Measurements from ENCODE around the gene TM4SF4.

The TM4SF4 gene, protein sequence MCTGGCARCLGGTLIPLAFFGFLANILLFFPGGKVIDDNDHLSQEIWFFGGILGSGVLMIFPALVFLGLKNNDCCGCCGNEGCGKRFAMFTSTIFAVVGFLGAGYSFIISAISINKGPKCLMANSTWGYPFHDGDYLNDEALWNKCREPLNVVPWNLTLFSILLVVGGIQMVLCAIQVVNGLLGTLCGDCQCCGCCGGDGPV

DNA sequence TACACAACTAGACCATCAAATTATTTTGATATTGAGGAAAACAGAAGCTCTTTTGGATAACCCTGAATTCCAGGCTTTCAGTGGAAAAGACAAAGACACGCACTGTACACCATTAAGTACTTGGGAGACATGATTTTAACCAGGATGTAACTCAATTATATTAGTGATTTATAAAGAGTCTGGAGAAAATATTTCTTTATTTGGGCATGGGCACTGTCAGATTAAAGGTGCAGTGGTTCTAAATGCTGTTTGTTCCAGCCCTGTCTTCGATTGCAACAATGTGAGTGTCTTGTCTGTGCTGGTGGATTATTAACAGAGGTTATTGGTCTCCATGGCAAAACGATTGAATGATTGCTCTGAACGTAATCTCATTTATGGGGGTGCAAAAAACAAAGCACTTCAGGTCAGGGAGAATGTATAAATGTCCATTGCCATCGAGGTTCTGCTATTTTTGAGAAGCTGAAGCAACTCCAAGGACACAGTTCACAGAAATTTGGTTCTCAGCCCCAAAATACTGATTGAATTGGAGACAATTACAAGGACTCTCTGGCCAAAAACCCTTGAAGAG, at the start of gene TM4SF4:
Gene TM4SF4 (plus strand): TSS at position 448 of the 568 bp plus-strand sequence. CDS start 181 bp downstream, outside the sequence.
- Histone ChIP-seq H3K4me1 (ENCODE audit: control insufficient read depth, insufficient read depth, low read length) (peaks cover 41% of the 10 kb centered on the region), H3K4me3 (ENCODE audit: low read length) (no peak within 1 kb of the TSS), H3K9ac (ENCODE audit: low read length) (no peak within 1 kb of the TSS), H3K9me3 (ENCODE audit: control insufficient read depth, low read length) (no peaks in the 10 kb centered on the region), H3K27me3 (ENCODE audit: control insufficient read depth, insufficient read depth, low read length) (no peaks in the 10 kb centered on the region), H3K36me3 (ENCODE audit: control insufficient read depth, insufficient read depth, low read length) (no peaks in the 10 kb centered on the region)

DNA sequence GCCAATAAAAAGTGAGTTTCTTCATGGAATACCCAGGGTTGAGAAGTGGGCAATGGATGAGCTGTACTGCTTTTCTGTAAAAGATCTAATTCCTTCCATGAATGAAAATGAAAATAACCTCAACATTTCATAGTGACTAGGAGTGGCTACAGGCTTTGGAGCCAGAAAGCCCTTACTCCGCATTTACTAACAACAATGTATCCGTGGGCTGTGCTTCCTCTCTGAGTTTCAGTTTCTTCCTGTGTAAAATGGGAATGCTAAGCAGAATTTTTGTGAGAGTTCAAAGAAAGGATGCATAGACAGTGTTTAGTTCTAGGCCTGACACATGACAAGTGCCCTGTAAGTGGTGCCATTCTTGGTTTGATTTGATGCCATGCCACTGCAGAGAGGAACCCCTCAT, 49.6 kb upstream of the TM4SF4 start:
- H3K4me1 ChIP-seq (ENCODE audit: control insufficient read depth, insufficient read depth, low read length), result no peaks in the 10 kb centered on the region
- no peaks in the 10 kb centered on the region for H3K36me3 ChIP-seq (ENCODE audit: control insufficient read depth, insufficient read depth, low read length)
- no peaks in the 10 kb centered on the region for H3K9me3 ChIP-seq (ENCODE audit: control insufficient read depth, low read length)
- H3K27me3 ChIP-seq (ENCODE audit: control insufficient read depth, insufficient read depth, low read length), result no peaks in the 10 kb centered on the region
- H3K9ac ChIP-seq (ENCODE audit: low read length), result no peak overlapping the region
- H3K4me3 ChIP-seq (ENCODE audit: low read length), result no peak overlapping the region

DNA sequence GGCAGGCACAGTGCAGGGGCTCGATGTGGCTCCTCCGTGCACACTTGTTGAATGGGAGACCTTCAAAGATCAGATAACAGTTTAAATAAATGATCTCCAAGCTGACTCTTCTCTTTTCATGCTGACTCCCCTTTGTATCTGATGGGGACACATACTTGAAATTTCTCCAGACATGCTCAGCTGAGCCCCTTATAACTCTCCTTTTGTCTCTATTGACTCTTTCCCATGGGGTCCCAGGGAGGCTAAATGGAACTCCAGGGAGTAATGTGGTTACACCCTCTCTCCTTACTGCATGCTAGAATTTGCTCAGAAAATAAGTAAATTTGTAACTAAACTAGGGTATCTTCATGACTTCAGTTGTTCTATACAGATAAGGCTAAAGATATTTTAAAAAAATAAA, 48.2 kb upstream of the TM4SF4 start:
- Histone ChIP-seq H3K36me3 (ENCODE audit: control insufficient read depth, insufficient read depth, low read length) (no peaks in the 10 kb centered on the region), H3K27me3 (ENCODE audit: control insufficient read depth, insufficient read depth, low read length) (no peaks in the 10 kb centered on the region), H3K9me3 (ENCODE audit: control insufficient read depth, low read length) (no peaks in the 10 kb centered on the region), H3K9ac (ENCODE audit: low read length) (no peak overlapping the region), H3K4me1 (ENCODE audit: control insufficient read depth, insufficient read depth, low read length) (no peaks in the 10 kb centered on the region), H3K4me3 (ENCODE audit: low read length) (no peak overlapping the region)

DNA sequence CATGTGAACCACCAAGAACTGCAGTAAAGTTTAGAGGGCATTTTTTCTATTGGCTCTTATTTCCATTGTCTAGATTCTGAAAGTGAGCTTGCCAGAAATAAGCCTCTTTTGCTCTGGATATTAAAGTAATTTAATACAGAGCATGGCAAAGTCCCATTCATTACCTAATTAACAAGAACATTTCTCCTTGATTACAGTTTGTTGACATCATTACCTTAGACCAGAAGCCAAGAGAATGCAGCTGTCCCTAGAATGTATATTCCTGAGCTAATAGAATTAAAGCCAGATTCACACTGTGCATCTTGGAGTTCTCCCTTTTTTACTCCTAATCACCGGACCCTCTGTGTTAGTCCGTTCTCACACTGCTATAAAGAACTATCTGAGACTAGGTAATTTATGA, 46.4 kb upstream of the TM4SF4 start:
- no peak overlapping the region for H3K9ac ChIP-seq (ENCODE audit: low read length)
- H3K4me1 ChIP-seq (ENCODE audit: control insufficient read depth, insufficient read depth, low read length), result no peaks in the 10 kb centered on the region
- H3K9me3 ChIP-seq (ENCODE audit: control insufficient read depth, low read length), result no peaks in the 10 kb centered on the region
- H3K27me3 ChIP-seq (ENCODE audit: control insufficient read depth, insufficient read depth, low read length), result no peaks in the 10 kb centered on the region
- no peaks in the 10 kb centered on the region for H3K36me3 ChIP-seq (ENCODE audit: control insufficient read depth, insufficient read depth, low read length)
- no peak overlapping the region for H3K4me3 ChIP-seq (ENCODE audit: low read length)

DNA sequence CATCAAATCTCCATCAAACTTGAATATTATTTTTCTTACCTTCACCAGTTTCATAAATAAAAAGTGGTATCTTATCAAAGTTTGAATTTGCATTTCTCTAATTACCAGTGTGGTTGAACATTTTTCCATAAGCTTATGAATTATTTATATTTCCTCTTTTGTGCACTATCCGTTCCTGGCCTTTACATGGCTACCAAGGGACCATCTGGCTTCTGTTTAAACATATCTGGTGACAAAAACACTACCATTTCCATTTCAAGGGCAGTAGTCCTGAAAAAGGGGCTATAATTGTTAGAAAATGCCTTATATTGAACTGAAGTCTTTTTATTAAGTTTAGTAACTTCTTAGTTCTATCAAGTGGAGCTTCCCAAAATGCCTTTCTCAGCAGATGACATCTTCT, 44.3 kb upstream of the TM4SF4 start:
- Histone ChIP-seq H3K27me3 (ENCODE audit: control insufficient read depth, insufficient read depth, low read length) (no peaks in the 10 kb centered on the region), H3K9ac (ENCODE audit: low read length) (no peak overlapping the region), H3K36me3 (ENCODE audit: control insufficient read depth, insufficient read depth, low read length) (peaks cover 4% of the 10 kb centered on the region), H3K9me3 (ENCODE audit: control insufficient read depth, low read length) (no peaks in the 10 kb centered on the region), H3K4me1 (ENCODE audit: control insufficient read depth, insufficient read depth, low read length) (no peaks in the 10 kb centered on the region), H3K4me3 (ENCODE audit: low read length) (no peak overlapping the region)

DNA sequence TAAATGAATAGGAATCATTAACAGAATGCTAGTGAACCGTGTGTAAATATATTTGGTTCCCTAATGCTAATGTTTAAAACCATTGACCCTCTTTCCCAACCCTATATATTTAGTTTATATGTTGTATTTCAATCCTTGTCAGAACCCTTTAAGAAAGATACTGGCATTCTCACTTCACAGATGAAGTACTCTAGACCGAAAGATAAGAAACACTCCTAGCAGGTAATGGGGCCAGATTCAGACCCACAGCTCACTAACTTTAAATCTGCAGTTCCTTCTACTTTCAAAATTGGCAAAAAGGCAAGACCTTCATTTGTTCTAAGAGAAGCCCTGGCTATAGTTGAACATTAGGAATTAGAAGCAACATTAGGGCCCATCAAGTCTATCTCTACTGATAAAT, 42.3 kb upstream of the TM4SF4 start:
- no peak overlapping the region for H3K4me3 ChIP-seq (ENCODE audit: low read length)
- no peaks in the 10 kb centered on the region for H3K9me3 ChIP-seq (ENCODE audit: control insufficient read depth, low read length)
- no peaks in the 10 kb centered on the region for H3K4me1 ChIP-seq (ENCODE audit: control insufficient read depth, insufficient read depth, low read length)
- no peaks in the 10 kb centered on the region for H3K27me3 ChIP-seq (ENCODE audit: control insufficient read depth, insufficient read depth, low read length)
- H3K9ac ChIP-seq (ENCODE audit: low read length), result no peak overlapping the region
- peaks cover 4% of the 10 kb centered on the region for H3K36me3 ChIP-seq (ENCODE audit: control insufficient read depth, insufficient read depth, low read length)

DNA sequence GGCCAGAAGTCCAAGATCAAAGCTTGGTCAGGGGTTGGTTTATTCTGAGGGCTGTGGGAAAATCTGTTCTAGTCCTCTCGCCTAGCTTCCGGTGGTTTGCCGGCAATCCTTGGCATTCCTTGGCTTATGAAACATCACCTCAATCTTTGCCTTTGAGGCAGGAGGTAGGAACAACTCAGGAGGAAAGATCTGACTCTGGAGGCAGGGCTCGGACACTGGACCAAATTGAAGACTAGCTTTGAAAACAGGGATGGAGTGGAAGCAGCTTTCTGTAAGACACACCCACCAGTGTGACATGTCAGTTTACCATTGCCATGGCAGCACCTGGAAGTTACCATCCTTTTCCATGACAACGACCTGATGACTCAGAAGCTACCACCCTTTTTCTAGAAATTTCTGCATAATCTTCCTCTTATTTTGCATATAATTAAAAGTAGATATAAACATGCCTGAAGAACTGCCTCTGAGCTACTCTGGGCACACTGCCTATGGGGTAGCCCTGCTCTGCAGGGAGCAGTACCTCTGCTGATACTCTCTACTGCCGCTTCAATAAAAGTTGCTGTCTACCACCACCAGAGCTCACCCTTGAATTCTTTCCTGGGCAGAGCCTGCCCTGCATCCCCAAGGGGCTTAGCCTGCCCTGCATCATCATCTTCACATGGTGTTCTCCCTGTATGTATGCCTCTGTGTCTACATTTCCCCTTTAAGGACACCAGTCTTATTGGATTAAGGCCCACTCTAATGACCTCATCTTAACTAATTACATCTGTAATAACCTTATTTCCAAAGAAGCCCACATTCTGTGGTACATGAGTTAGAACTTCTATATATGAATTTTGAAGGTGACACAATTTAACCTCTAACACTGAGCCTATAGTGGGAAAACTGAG, 38.3 kb upstream of the TM4SF4 start:
- no peaks in the 10 kb centered on the region for H3K9me3 ChIP-seq (ENCODE audit: control insufficient read depth, low read length)
- no peaks in the 10 kb centered on the region for H3K27me3 ChIP-seq (ENCODE audit: control insufficient read depth, insufficient read depth, low read length)
- H3K36me3 ChIP-seq (ENCODE audit: control insufficient read depth, insufficient read depth, low read length), result peaks cover 4% of the 10 kb centered on the region
- no peak overlapping the region for H3K9ac ChIP-seq (ENCODE audit: low read length)
- H3K4me3 ChIP-seq (ENCODE audit: low read length), result no peak overlapping the region
- H3K4me1 ChIP-seq (ENCODE audit: control insufficient read depth, insufficient read depth, low read length), result no peaks in the 10 kb centered on the region

DNA sequence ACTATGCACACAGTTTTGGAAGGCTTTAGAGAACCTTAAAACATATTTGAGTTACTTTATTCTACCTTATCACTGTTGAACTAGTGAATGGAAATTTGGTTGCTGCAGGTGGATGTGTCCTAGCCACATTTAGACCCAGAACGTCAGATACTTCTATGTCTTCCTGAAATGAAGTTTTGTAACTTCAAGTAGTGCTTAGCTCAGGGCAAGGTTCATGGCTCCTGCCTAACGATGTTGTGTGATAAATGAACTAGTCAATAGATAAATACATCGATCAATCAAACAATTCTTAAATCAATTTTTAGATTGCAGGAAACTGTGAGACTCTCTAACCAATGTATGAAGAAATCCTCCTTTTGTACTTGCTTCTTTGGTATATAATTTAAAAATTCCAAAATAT, 37.2 kb upstream of the TM4SF4 start:
- no peaks in the 10 kb centered on the region for H3K27me3 ChIP-seq (ENCODE audit: control insufficient read depth, insufficient read depth, low read length)
- H3K36me3 ChIP-seq (ENCODE audit: control insufficient read depth, insufficient read depth, low read length), result peaks cover 4% of the 10 kb centered on the region
- H3K9me3 ChIP-seq (ENCODE audit: control insufficient read depth, low read length), result no peaks in the 10 kb centered on the region
- H3K4me1 ChIP-seq (ENCODE audit: control insufficient read depth, insufficient read depth, low read length), result peaks cover 9% of the 10 kb centered on the region
- H3K4me3 ChIP-seq (ENCODE audit: low read length), result no peak overlapping the region
- no peak overlapping the region for H3K9ac ChIP-seq (ENCODE audit: low read length)

DNA sequence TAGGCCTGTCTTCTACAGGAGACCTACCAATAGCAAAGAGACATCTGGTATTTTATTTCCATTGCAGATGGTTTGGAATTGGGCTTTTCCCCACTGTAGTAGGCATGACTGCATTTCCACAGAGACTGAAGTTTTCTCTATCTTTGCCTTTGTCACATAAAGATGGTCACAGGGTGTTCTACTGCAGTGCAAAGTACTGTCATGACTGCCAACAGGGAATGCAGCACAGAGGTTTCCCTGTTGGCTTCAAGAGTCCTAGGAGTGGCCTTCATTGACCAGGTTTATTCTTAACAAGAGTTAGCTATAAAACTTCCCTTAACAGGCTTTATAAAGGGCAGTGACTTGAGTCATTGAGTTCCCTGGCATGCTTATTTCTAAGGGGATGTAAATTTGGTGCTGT, 36.8 kb upstream of the TM4SF4 start:
- Histone ChIP-seq H3K36me3 (ENCODE audit: control insufficient read depth, insufficient read depth, low read length) (peaks cover 4% of the 10 kb centered on the region), H3K9me3 (ENCODE audit: control insufficient read depth, low read length) (no peaks in the 10 kb centered on the region), H3K4me1 (ENCODE audit: control insufficient read depth, insufficient read depth, low read length) (peaks cover 14% of the 10 kb centered on the region), H3K4me3 (ENCODE audit: low read length) (no peak overlapping the region), H3K9ac (ENCODE audit: low read length) (no peak overlapping the region), H3K27me3 (ENCODE audit: control insufficient read depth, insufficient read depth, low read length) (no peaks in the 10 kb centered on the region)

DNA sequence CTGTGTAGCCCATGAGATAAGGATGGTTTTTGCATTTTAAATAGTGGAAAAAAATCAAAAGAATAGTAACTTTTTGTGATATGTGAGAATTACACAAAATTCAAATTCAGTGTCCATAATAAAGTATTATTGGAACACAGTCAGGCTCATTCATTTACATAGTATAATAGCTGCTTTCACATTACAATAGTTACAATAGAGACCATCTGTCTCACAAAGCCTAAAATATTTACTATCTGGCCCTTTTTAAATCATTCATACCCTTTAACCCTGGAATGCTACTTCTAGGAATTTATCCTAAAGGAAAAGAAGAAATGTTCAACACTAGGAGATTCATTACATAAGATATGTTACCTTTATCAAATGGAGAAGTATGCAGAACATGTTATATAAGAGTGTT, 35.5 kb upstream of the TM4SF4 start:
- Histone ChIP-seq H3K4me1 (ENCODE audit: control insufficient read depth, insufficient read depth, low read length) (peaks cover 26% of the 10 kb centered on the region), H3K9ac (ENCODE audit: low read length) (no peak overlapping the region), H3K4me3 (ENCODE audit: low read length) (no peak overlapping the region)

DNA sequence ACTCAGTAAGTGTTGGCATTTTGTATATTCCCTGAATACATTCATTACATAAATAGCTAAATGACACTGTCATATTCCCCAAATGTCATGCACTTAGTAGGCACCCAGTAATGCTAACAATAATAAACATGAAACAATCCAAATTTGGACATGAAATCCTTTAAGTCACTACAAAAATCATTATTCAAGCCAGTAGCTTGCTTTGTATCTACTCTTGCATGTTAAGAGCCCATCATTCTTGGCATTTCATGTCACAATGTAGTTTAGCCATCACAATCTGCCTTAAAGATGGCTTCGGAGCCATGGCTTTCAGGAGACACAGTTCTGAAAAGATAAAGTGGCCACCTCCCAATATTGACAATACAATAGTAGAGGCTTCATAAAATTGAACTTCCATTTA, 32.9 kb upstream of the TM4SF4 start:
- Histone ChIP-seq H3K36me3 (ENCODE audit: control insufficient read depth, insufficient read depth, low read length) (no peaks in the 10 kb centered on the region), H3K4me1 (ENCODE audit: control insufficient read depth, insufficient read depth, low read length) (peaks cover 27% of the 10 kb centered on the region), H3K9me3 (ENCODE audit: control insufficient read depth, low read length) (no peaks in the 10 kb centered on the region), H3K4me3 (ENCODE audit: low read length) (no peak overlapping the region), H3K27me3 (ENCODE audit: control insufficient read depth, insufficient read depth, low read length) (no peaks in the 10 kb centered on the region), H3K9ac (ENCODE audit: low read length) (no peak overlapping the region)

More for the DNA sequence above, 35.5 kb upstream of the TM4SF4 start:
- Histone ChIP-seq H3K27me3 (ENCODE audit: control insufficient read depth, insufficient read depth, low read length) (no peaks in the 10 kb centered on the region), H3K9me3 (ENCODE audit: control insufficient read depth, low read length) (no peaks in the 10 kb centered on the region), H3K36me3 (ENCODE audit: control insufficient read depth, insufficient read depth, low read length) (peaks cover 4% of the 10 kb centered on the region)

DNA sequence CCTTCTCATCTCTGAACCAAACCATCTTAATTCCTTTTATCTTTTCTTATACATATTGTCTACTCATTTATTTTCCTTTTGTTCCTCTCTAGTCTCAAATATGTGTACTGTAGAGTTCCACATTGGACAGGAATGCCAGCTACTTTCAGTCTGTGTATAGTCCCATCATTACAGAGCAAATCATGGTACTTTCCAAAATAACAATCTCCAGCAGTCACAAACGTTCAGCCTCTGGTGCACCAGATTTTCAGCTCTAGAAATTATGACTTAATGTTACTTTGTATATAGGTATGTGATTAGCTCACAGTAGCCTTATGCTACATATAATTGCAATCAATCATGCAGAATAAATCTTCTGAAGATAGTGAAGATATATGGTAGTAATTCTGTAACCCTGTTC, 32.5 kb upstream of the TM4SF4 start:
- Histone ChIP-seq H3K9ac (ENCODE audit: low read length) (no peak overlapping the region), H3K27me3 (ENCODE audit: control insufficient read depth, insufficient read depth, low read length) (no peaks in the 10 kb centered on the region), H3K4me3 (ENCODE audit: low read length) (no peak overlapping the region), H3K9me3 (ENCODE audit: control insufficient read depth, low read length) (no peaks in the 10 kb centered on the region), H3K36me3 (ENCODE audit: control insufficient read depth, insufficient read depth, low read length) (no peaks in the 10 kb centered on the region), H3K4me1 (ENCODE audit: control insufficient read depth, insufficient read depth, low read length) (peaks cover 27% of the 10 kb centered on the region)

All from mucosa of stomach (tissue), 1 donor.